Measurements from ENCODE around the gene OR5K2.

OR5K2 gene

GRCh38 chr3:98531622-98532274 is 34.3 kb downstream of the OR5K2 start, which contains the start of gene GPR15:
Gene GPR15 (plus strand): TSS chr3:98531978. CDS start chr3:98532034, 56 bp downstream.
- H3K4me3 Mint-ChIP-seq = peak within 1 kb of the TSS; percentile 82
- no peak for DNase-seq (ENCODE audit: low spot score)
- H3K27ac Mint-ChIP-seq = peak within 1 kb of the TSS; percentile 75
- H3K4me1 Mint-ChIP-seq (ENCODE audit: low read depth) = peaks cover 68% of the 10 kb centered on the region
- no peaks in the 10 kb centered on the region for H3K9me3 Mint-ChIP-seq
- peaks cover 48% of the 10 kb centered on the region for H3K36me3 Mint-ChIP-seq (ENCODE audit: low read depth)
- no peaks in the 10 kb centered on the region for H3K27me3 Mint-ChIP-seq (ENCODE audit: low read depth)

DNA sequence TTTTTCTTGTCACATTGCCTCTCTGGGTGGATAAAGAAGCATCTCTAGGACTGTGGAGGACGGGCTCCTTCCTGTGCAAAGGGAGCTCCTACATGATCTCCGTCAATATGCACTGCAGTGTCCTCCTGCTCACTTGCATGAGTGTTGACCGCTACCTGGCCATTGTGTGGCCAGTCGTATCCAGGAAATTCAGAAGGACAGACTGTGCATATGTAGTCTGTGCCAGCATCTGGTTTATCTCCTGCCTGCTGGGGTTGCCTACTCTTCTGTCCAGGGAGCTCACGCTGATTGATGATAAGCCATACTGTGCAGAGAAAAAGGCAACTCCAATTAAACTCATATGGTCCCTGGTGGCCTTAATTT is 34.8 kb downstream of the OR5K2 start:
- peak overlapping the region; percentile 75 for H3K27ac Mint-ChIP-seq
- no peaks in the 10 kb centered on the region for H3K27me3 Mint-ChIP-seq (ENCODE audit: low read depth)
- no peaks in the 10 kb centered on the region for H3K9me3 Mint-ChIP-seq
- no peak for DNase-seq (ENCODE audit: low spot score)
- H3K4me1 Mint-ChIP-seq (ENCODE audit: low read depth) = peaks cover 71% of the 10 kb centered on the region
- peak overlapping the region; percentile 82 for H3K4me3 Mint-ChIP-seq
- peaks cover 50% of the 10 kb centered on the region for H3K36me3 Mint-ChIP-seq (ENCODE audit: low read depth)

- H3K36me3 Mint-ChIP-seq (ENCODE audit: low read depth) = peaks cover 48% of the 10 kb centered on the region
- no peak for DNase-seq (ENCODE audit: low spot score)
- H3K4me3 Mint-ChIP-seq = peak overlapping the region; percentile 82
- H3K27me3 Mint-ChIP-seq (ENCODE audit: low read depth) = no peaks in the 10 kb centered on the region
- peak overlapping the region; percentile 75 for H3K27ac Mint-ChIP-seq
- H3K4me1 Mint-ChIP-seq (ENCODE audit: low read depth) = peaks cover 67% of the 10 kb centered on the region
- no peaks in the 10 kb centered on the region for H3K9me3 Mint-ChIP-seq
Measured at GRCh38 chr3:98532709-98533571, 35.5 kb downstream of the OR5K2 start.

GRCh38 chr3:98534168-98534567 is 36.7 kb downstream of the OR5K2 start:
- Mint-ChIP-seq H3K9me3 (no peaks in the 10 kb centered on the region), H3K27me3 (ENCODE audit: low read depth) (no peaks in the 10 kb centered on the region), H3K4me3 (peak overlapping the region; percentile 82), H3K27ac (peak overlapping the region; percentile 75), H3K4me1 (ENCODE audit: low read depth) (peaks cover 65% of the 10 kb centered on the region), H3K36me3 (ENCODE audit: low read depth) (peaks cover 48% of the 10 kb centered on the region)
- DNase-seq (ENCODE audit: low spot score) = no peak

DNA sequence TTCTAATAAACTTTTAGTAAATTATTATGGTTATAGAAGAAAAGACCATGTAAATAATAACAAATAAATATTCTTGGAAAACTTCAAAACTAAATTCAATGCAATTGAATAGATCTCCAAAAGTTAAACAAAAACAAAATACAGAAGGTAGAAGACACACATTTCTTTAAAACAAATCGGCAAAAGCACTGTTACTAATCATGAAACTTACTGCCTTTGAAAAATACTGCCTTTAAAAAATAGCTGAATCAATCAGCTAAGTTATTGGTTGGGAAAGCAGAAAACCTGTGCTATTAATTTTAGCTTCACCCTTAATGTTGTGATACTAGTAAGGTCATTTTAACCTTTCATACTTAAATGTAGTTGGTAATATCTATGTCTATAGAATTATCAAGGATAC is 37.3 kb downstream of the OR5K2 start:
- DNase-seq (ENCODE audit: low spot score) = no peak
- H3K9me3 Mint-ChIP-seq = no peaks in the 10 kb centered on the region
- H3K27ac Mint-ChIP-seq = peak overlapping the region; percentile 73
- H3K36me3 Mint-ChIP-seq (ENCODE audit: low read depth) = peaks cover 48% of the 10 kb centered on the region
- H3K4me3 Mint-ChIP-seq = peak overlapping the region; percentile 56
- no peaks in the 10 kb centered on the region for H3K27me3 Mint-ChIP-seq (ENCODE audit: low read depth)
- peaks cover 65% of the 10 kb centered on the region for H3K4me1 Mint-ChIP-seq (ENCODE audit: low read depth)

DNA sequence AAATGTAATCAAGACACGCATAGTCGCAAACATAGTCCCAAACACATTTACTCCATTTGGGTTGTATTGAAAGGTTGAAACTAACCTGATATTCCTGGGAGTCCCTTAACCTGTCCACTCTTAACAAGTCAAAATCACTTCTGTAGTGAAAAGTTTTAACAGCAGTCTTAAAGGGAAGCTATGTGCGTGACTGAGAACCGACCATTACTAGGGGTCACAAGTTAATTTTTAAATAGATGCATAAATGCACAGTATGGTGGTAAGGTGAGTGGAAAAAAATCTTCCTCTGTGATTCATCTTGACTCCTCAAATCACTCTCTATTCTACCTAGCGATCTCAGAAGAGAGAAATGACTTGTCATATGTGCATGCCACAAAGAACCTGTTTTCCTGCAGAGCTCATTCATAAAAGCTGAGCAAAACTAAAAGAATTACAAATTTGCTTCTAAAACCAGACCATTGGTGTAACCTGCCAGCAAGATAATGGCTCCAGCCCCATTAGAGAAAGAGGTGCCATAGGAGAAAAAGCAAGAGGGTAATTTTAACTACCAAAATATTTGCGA is 39.1 kb downstream of the OR5K2 start:
- Mint-ChIP-seq H3K27ac (peak overlapping the region; percentile 82), H3K4me3 (peak overlapping the region; percentile 73), H3K4me1 (ENCODE audit: low read depth) (peaks cover 63% of the 10 kb centered on the region), H3K9me3 (peaks cover 1% of the 10 kb centered on the region), H3K27me3 (ENCODE audit: low read depth) (no peaks in the 10 kb centered on the region), H3K36me3 (ENCODE audit: low read depth) (peaks cover 41% of the 10 kb centered on the region)
- no peak for DNase-seq (ENCODE audit: low spot score)

DNA sequence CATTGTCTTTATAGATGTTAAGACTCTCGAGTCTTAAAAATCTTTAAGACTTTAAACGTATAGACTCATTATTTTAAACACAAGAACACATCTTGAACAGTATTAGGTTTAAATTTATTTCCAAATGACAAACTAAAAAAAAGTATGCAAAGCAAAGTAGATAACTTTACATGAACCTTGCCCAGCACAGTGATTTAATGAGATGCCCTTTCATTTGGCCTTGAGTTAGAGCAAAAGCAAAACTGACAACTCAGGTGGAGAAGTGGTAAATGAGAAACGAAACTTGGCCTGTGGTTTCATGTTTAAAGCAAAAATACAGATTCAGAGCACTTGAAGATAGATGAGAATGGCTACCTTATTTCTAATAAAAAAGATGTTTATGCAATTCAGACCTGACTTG is 42.9 kb downstream of the OR5K2 start:
- no peaks in the 10 kb centered on the region for H3K27me3 Mint-ChIP-seq (ENCODE audit: low read depth)

GRCh38 chr3:98541695-98542094 is 44.2 kb downstream of the OR5K2 start:
- peak; percentile 12 for DNase-seq (ENCODE audit: low spot score)
- no peaks in the 10 kb centered on the region for H3K27me3 Mint-ChIP-seq (ENCODE audit: low read depth)
- peak overlapping the region; percentile 85 for H3K27ac Mint-ChIP-seq
- peaks cover 32% of the 10 kb centered on the region for H3K36me3 Mint-ChIP-seq (ENCODE audit: low read depth)
- H3K4me1 Mint-ChIP-seq (ENCODE audit: low read depth) = peaks cover 63% of the 10 kb centered on the region
- H3K9me3 Mint-ChIP-seq = peaks cover 12% of the 10 kb centered on the region
- H3K4me3 Mint-ChIP-seq = peak overlapping the region; percentile 58

More for the DNA sequence above, 42.9 kb downstream of the OR5K2 start:
- Mint-ChIP-seq H3K4me3 (peak overlapping the region; percentile 52), H3K36me3 (ENCODE audit: low read depth) (peaks cover 37% of the 10 kb centered on the region), H3K9me3 (peaks cover 12% of the 10 kb centered on the region), H3K27ac (peak overlapping the region; percentile 76), H3K4me1 (ENCODE audit: low read depth) (peaks cover 64% of the 10 kb centered on the region)
- peak; percentile 43 for DNase-seq (ENCODE audit: low spot score)

- Mint-ChIP-seq H3K9me3 (peaks cover 12% of the 10 kb centered on the region), H3K36me3 (ENCODE audit: low read depth) (peaks cover 25% of the 10 kb centered on the region), H3K4me1 (ENCODE audit: low read depth) (peaks cover 58% of the 10 kb centered on the region), H3K4me3 (peak overlapping the region; percentile 5), H3K27me3 (ENCODE audit: low read depth) (no peaks in the 10 kb centered on the region), H3K27ac (peak overlapping the region; percentile 81)
- DNase-seq (ENCODE audit: low spot score) = no peak
Measured at GRCh38 chr3:98542623-98543022, 45.1 kb downstream of the OR5K2 start.

DNA sequence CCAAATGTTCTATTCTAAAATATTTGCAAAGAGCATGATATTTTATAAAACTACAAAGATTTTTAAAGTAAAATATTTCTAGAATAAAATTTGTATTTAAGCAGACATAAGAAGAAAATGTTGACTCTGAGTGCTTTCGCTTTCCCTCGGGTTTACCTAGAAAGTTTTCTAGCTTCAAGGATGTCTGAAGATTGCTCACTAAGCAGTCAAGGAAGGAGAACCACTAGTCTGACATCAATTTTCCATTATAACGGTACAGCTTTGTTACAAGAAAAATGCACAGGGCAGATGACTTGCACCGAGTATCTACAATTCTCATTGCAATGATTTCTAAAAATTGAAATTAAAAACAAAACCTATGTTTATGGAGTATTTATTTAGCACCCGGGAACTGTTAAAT is 48.5 kb downstream of the OR5K2 start:
- H3K4me1 Mint-ChIP-seq (ENCODE audit: low read depth) = peaks cover 67% of the 10 kb centered on the region
- peak overlapping the region; percentile 90 for H3K27ac Mint-ChIP-seq
- H3K9me3 Mint-ChIP-seq = peaks cover 12% of the 10 kb centered on the region
- H3K4me3 Mint-ChIP-seq = peak overlapping the region; percentile 74
- no peaks in the 10 kb centered on the region for H3K27me3 Mint-ChIP-seq (ENCODE audit: low read depth)
- DNase-seq (ENCODE audit: low spot score) = peak; percentile 32
- peaks cover 42% of the 10 kb centered on the region for H3K36me3 Mint-ChIP-seq (ENCODE audit: low read depth)
